C4-2B (cell line): ENCODE measurements around the gene JUP.

ENCODE experiments used
- ZFX ChIP-seq: fragments of 450-650 bp; IDR thresholded peaks from 2 replicates; pipeline ENCODE4 v1.6.1; 2017
- TF ChIP-seq, protein P1 (sequence below): fragments of 450-650 bp; conservative IDR thresholded peaks from 2 replicates; pipeline ENCODE4 v1.5.1; 2017; ENCODE audit warnings: mild to moderate bottlenecking

GRCh38 chr17:41748275-41748674 lies 38.2 kb downstream of the JUP start:
- TF ChIP-seq, protein P1, sequence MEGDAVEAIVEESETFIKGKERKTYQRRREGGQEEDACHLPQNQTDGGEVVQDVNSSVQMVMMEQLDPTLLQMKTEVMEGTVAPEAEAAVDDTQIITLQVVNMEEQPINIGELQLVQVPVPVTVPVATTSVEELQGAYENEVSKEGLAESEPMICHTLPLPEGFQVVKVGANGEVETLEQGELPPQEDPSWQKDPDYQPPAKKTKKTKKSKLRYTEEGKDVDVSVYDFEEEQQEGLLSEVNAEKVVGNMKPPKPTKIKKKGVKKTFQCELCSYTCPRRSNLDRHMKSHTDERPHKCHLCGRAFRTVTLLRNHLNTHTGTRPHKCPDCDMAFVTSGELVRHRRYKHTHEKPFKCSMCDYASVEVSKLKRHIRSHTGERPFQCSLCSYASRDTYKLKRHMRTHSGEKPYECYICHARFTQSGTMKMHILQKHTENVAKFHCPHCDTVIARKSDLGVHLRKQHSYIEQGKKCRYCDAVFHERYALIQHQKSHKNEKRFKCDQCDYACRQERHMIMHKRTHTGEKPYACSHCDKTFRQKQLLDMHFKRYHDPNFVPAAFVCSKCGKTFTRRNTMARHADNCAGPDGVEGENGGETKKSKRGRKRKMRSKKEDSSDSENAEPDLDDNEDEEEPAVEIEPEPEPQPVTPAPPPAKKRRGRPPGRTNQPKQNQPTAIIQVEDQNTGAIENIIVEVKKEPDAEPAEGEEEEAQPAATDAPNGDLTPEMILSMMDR, result no peak
- TF ChIP-seq ZFX, result no peak
